Glutamatergic neuron (in vitro differentiated cells): ENCODE results near the gene CLDN18. TPM values are rescaled to one million over a fixed set of nuclear protein-coding genes. Genes with fewer than 3 reads are reported as not detected.

Source experiments
- DNase-seq: peaks from one replicate; pipeline ENCODE4 v3.0.0; 2022
- H3K27ac Mint-ChIP-seq: one replicate; pipeline ENCODE4 v1.8.0; 2020; ENCODE audit warnings: mild to moderate bottlenecking, mixed read lengths, inconsistent platforms; ENCODE audit not compliant: unreplicated experiment
- H3K27me3 Mint-ChIP-seq: one replicate; pipeline ENCODE4 v1.8.0; 2020; ENCODE audit warnings: mild to moderate bottlenecking, moderate library complexity, mixed read lengths, inconsistent platforms; ENCODE audit not compliant: unreplicated experiment
- H3K36me3 Mint-ChIP-seq: one replicate; pipeline ENCODE4 v1.8.0; 2020; ENCODE audit warnings: mild to moderate bottlenecking, mixed read lengths, inconsistent platforms; ENCODE audit not compliant: unreplicated experiment
- H3K4me1 Mint-ChIP-seq: one replicate; pipeline ENCODE4 v1.8.0; 2020; ENCODE audit warnings: mild to moderate bottlenecking, low read depth, mixed read lengths, inconsistent platforms; ENCODE audit not compliant: unreplicated experiment
- H3K4me3 Mint-ChIP-seq: one replicate; pipeline ENCODE4 v1.8.0; 2020; ENCODE audit warnings: mild to moderate bottlenecking, mixed read lengths, inconsistent platforms; ENCODE audit not compliant: unreplicated experiment
- H3K9me3 Mint-ChIP-seq: one replicate; pipeline ENCODE4 v1.8.0; 2020; ENCODE audit warnings: mild to moderate bottlenecking, moderate library complexity, mixed read lengths, inconsistent platforms; ENCODE audit not compliant: unreplicated experiment
- CTCF ChIP-seq: fragments of 200-600 bp; sonication (generic); IDR thresholded peaks from one replicate; pipeline ENCODE4 v1.5.0; 2021; ENCODE audit not compliant: partially characterized antibody, unreplicated experiment
- total RNA-seq: library from RNA; stranded (reverse); fragmentation: NEBNext Ultra II Directional; extraction: Animal tissue kit (Norgen Biotek cat#: 25700); gene quantifications from one replicate; pipeline ENCODE4 v1.2.1, GENCODE V29; 2021; ENCODE audit not compliant: unreplicated experiment

CLDN18 gene
- total RNA-seq, 1 donor from 2014 or later, result not detected

GRCh38 chr3:138063416-138063815 is 53.5 kb downstream of the CLDN18 start:
- Mint-ChIP-seq H3K4me3 (no peak overlapping the region), H3K36me3 (no peaks in the 10 kb centered on the region), H3K27me3 (peaks cover 2% of the 10 kb centered on the region), H3K9me3 (no peaks in the 10 kb centered on the region), H3K4me1 (no peaks in the 10 kb centered on the region), H3K27ac (no peak overlapping the region)
- DNase-seq, result no peak
- TF ChIP-seq CTCF, result no peak

- Mint-ChIP-seq H3K4me1 (no peaks in the 10 kb centered on the region), H3K27ac (no peak overlapping the region), H3K36me3 (no peaks in the 10 kb centered on the region), H3K4me3 (no peak overlapping the region), H3K27me3 (peaks cover 2% of the 10 kb centered on the region), H3K9me3 (no peaks in the 10 kb centered on the region)
- no peak for DNase-seq
- TF ChIP-seq CTCF, result no peak
These were observed 56.0 kb downstream of the CLDN18 start for GRCh38 chr3:138065949-138066348.

- Mint-ChIP-seq H3K36me3 (no peaks in the 10 kb centered on the region), H3K4me1 (no peaks in the 10 kb centered on the region), H3K9me3 (no peaks in the 10 kb centered on the region), H3K4me3 (no peak overlapping the region), H3K27me3 (peaks cover 2% of the 10 kb centered on the region), H3K27ac (no peak overlapping the region)
- no peak for DNase-seq
- TF ChIP-seq CTCF, result no peak
These were observed 56.4 kb downstream of the CLDN18 start for GRCh38 chr3:138066383-138066782.

- DNase-seq, result no peak
- Mint-ChIP-seq H3K27ac (no peak overlapping the region), H3K4me3 (no peak overlapping the region), H3K36me3 (no peaks in the 10 kb centered on the region), H3K9me3 (no peaks in the 10 kb centered on the region), H3K27me3 (peaks cover 2% of the 10 kb centered on the region), H3K4me1 (no peaks in the 10 kb centered on the region)
- no peak for TF ChIP-seq CTCF
These were observed 57.0 kb downstream of the CLDN18 start for GRCh38 chr3:138066972-138067371.

GRCh38 chr3:138068046-138068445 is 58.1 kb downstream of the CLDN18 start:
- TF ChIP-seq CTCF, result no peak
- H3K9me3 Mint-ChIP-seq, result no peaks in the 10 kb centered on the region
- no peaks in the 10 kb centered on the region for H3K36me3 Mint-ChIP-seq
- DNase-seq, result no peak
- H3K27me3 Mint-ChIP-seq, result peaks cover 2% of the 10 kb centered on the region
- no peak overlapping the region for H3K27ac Mint-ChIP-seq
- no peaks in the 10 kb centered on the region for H3K4me1 Mint-ChIP-seq
- no peak overlapping the region for H3K4me3 Mint-ChIP-seq
